Neural cell (in vitro differentiated cells): ENCODE data around the gene ARHGEF37. TPM values are rescaled to one million over a fixed set of nuclear protein-coding genes. Genes with fewer than 3 reads are reported as not detected.
"Not testable (repeated sequence)": the region's sequence is repeated elsewhere in the genome, so short reads cannot be mapped to it uniquely, and the experiment has no call there.

Experiments used
- H2AFZ ChIP-seq: fragments of 200-600, 300-800 bp; sonication (generic), shearing (Covaris generic); 2 replicates; pipeline ENCODE4 v1.6.0; 2014; ENCODE audit warnings: low read depth, mild to moderate bottlenecking, antibody characterized with exemption, low read length, moderate library complexity
- H3F3A ChIP-seq: fragments of 200-600 bp; shearing (Covaris generic); 2 replicates; pipeline ENCODE4 v1.6.1; 2016; ENCODE audit warnings: mild to moderate bottlenecking, moderate library complexity, mixed read lengths, antibody characterized with exemption, low read length; ENCODE audit not compliant: insufficient read depth, poor library complexity, severe bottlenecking
- H3K27ac ChIP-seq: fragments of 200-600, 300-800 bp; sonication (generic), shearing (Covaris generic); 2 replicates; pipeline ENCODE4 v1.5.1; 2014; ENCODE audit warnings: mild to moderate bottlenecking, low read length, moderate library complexity
- H3K27me3 ChIP-seq: fragments of 300-800, 200-600 bp; sonication (generic), shearing (Covaris generic); 2 replicates; pipeline ENCODE4 v1.6.0; 2014; ENCODE audit warnings: mild to moderate bottlenecking, low read depth, low read length, moderate library complexity; ENCODE audit not compliant: insufficient read depth
- H3K36me3 ChIP-seq: fragments of 300-800, 200-600 bp; sonication (generic), shearing (Covaris generic); 2 replicates; pipeline ENCODE4 v1.5.1; 2014; ENCODE audit warnings: mild to moderate bottlenecking, antibody characterized with exemption, low read length, moderate library complexity; ENCODE audit not compliant: insufficient read depth
- H3K4me2 ChIP-seq: fragments of 300-800, 200-600 bp; sonication (generic), shearing (Covaris generic); 2 replicates; pipeline ENCODE4 v1.6.0; 2014; ENCODE audit warnings: mild to moderate bottlenecking, low read length
- H3K4me3 ChIP-seq: fragments of 300-800, 200-600 bp; sonication (generic), shearing (Covaris generic); 2 replicates; pipeline ENCODE4 v1.5.1; 2014; ENCODE audit warnings: mild to moderate bottlenecking, low read length, moderate library complexity
- H3K79me2 ChIP-seq: fragments of 200-600 bp; shearing (Covaris generic); replicated peaks from 2 replicates; pipeline ENCODE4 v1.6.0; 2014; ENCODE audit warnings: mild to moderate bottlenecking, low read length, moderate library complexity; ENCODE audit not compliant: insufficient read depth
- H3K9ac ChIP-seq: fragments of 300-800, 200-600 bp; sonication (generic), shearing (Covaris generic); 2 replicates; pipeline ENCODE4 v1.6.1; 2016; ENCODE audit warnings: mild to moderate bottlenecking, low read length, mixed read lengths
- H3K9me2 ChIP-seq: fragments of 200-600 bp; shearing (Covaris generic); 2 replicates; pipeline ENCODE4 v1.6.1; 2016; ENCODE audit warnings: mild to moderate bottlenecking, low read length, mixed read lengths; ENCODE audit not compliant: insufficient read depth
- H3K9me3 ChIP-seq: fragments of 200-600, 300-800 bp; sonication (generic), shearing (Covaris generic); 2 replicates; pipeline ENCODE4 v1.6.1; 2016; ENCODE audit warnings: mild to moderate bottlenecking, mixed run types, low read length, moderate library complexity, mixed read lengths
- H4K20me1 ChIP-seq: fragments of 200-600 bp; shearing (Covaris generic); 2 replicates; pipeline ENCODE4 v1.6.1; 2016; ENCODE audit warnings: mild to moderate bottlenecking, mixed run types; ENCODE audit not compliant: insufficient read depth
- EP300 ChIP-seq: fragments of 450-650 bp; conservative IDR thresholded peaks from 2 replicates; pipeline ENCODE4 v1.6.1; 2014; ENCODE audit warnings: antibody characterized with exemption, mild to moderate bottlenecking, moderate library complexity; ENCODE audit not compliant: poor library complexity, severe bottlenecking
- EZH2 ChIP-seq: fragments of 200-600, 300-800 bp; shearing (Covaris generic), sonication (generic); IDR thresholded peaks from 2 replicates; pipeline ENCODE4 v1.6.1; 2014; ENCODE audit warnings: antibody characterized with exemption, low read length, borderline replicate concordance, mild to moderate bottlenecking; ENCODE audit not compliant: insufficient read depth, poor library complexity, severe bottlenecking
- MXI1 ChIP-seq: fragments of 450-650 bp; conservative IDR thresholded peaks from 2 replicates; pipeline ENCODE4 v1.6.1; 2014; ENCODE audit warnings: antibody characterized with exemption, mild to moderate bottlenecking; ENCODE audit not compliant: poor library complexity, severe bottlenecking
- POLR2AphosphoS5 ChIP-seq: IDR thresholded peaks from 2 replicates; pipeline ENCODE4 v1.6.1; 2012
- RAD21 ChIP-seq: fragments of 450-650 bp; conservative IDR thresholded peaks from 2 replicates; pipeline ENCODE4 v1.6.1; 2014; ENCODE audit warnings: antibody characterized with exemption, mild to moderate bottlenecking, moderate library complexity
- REST ChIP-seq: IDR thresholded peaks from 2 replicates; pipeline ENCODE4 v1.6.1; 2012; ENCODE audit warnings: borderline replicate concordance
- SMC3 ChIP-seq: fragments of 450-650 bp; conservative IDR thresholded peaks from 2 replicates; pipeline ENCODE4 v1.6.1; 2014; ENCODE audit warnings: antibody characterized with exemption, mild to moderate bottlenecking, moderate library complexity; ENCODE audit not compliant: poor library complexity
- TAF1 ChIP-seq: IDR thresholded peaks from 2 replicates; pipeline ENCODE4 v1.6.1; 2012; ENCODE audit warnings: low read depth
- polyA plus RNA-seq: library from polyadenylated mRNA; depleted of rRNA; stranded (reverse); fragments of >200 nt; gene quantifications from 2 replicates; pipeline ENCODE4 v1.2.3, GENCODE V29; 2014
- TF ChIP-seq, protein P1 (sequence below): fragments of 450-650 bp; IDR thresholded peaks from 2 replicates; pipeline ENCODE4 v1.5.1; 2014; ENCODE audit warnings: antibody characterized with exemption, mild to moderate bottlenecking, moderate library complexity; ENCODE audit not compliant: poor library complexity, severe bottlenecking

Gene ARHGEF37
- polyA plus RNA-seq, 1 donor from 2014 or later: 0.53 TPM

GRCh38 chr5:149597618-149598017 is 16.3 kb downstream of the ARHGEF37 start:
- TF ChIP-seq RAD21 (no peak), TAF1 (no peak), POLR2AphosphoS5 (no peak), EZH2 (no peak), MXI1 (no peak), EP300 (no peak), REST (no peak), SMC3 (no peak)
- TF ChIP-seq, protein P1, sequence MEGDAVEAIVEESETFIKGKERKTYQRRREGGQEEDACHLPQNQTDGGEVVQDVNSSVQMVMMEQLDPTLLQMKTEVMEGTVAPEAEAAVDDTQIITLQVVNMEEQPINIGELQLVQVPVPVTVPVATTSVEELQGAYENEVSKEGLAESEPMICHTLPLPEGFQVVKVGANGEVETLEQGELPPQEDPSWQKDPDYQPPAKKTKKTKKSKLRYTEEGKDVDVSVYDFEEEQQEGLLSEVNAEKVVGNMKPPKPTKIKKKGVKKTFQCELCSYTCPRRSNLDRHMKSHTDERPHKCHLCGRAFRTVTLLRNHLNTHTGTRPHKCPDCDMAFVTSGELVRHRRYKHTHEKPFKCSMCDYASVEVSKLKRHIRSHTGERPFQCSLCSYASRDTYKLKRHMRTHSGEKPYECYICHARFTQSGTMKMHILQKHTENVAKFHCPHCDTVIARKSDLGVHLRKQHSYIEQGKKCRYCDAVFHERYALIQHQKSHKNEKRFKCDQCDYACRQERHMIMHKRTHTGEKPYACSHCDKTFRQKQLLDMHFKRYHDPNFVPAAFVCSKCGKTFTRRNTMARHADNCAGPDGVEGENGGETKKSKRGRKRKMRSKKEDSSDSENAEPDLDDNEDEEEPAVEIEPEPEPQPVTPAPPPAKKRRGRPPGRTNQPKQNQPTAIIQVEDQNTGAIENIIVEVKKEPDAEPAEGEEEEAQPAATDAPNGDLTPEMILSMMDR: no peak
- Histone ChIP-seq H3K27me3 (no peaks in the 10 kb centered on the region), H3K79me2 (no peaks in the 10 kb centered on the region), H2AFZ (no peak overlapping the region), H3F3A (no peaks in the 10 kb centered on the region), H3K4me2 (no peak overlapping the region), H3K9me3 (no peaks in the 10 kb centered on the region), H3K27ac (no peak overlapping the region), H4K20me1 (no peaks in the 10 kb centered on the region), H3K36me3 (no peaks in the 10 kb centered on the region), H3K4me3 (no peak overlapping the region), H3K9ac (no peak overlapping the region), H3K9me2 (no peaks in the 10 kb centered on the region)

GRCh38 chr5:149598234-149598633 is 16.9 kb downstream of the ARHGEF37 start:
- not testable (repeated sequence) for H2AFZ ChIP-seq, H3K9ac ChIP-seq, H3K9me2 ChIP-seq, H3K4me2 ChIP-seq, H3K27me3 ChIP-seq, H3K79me2 ChIP-seq, H3K4me3 ChIP-seq, H3F3A ChIP-seq, H3K27ac ChIP-seq, H3K9me3 ChIP-seq, H3K36me3 ChIP-seq, H4K20me1 ChIP-seq

DNA sequence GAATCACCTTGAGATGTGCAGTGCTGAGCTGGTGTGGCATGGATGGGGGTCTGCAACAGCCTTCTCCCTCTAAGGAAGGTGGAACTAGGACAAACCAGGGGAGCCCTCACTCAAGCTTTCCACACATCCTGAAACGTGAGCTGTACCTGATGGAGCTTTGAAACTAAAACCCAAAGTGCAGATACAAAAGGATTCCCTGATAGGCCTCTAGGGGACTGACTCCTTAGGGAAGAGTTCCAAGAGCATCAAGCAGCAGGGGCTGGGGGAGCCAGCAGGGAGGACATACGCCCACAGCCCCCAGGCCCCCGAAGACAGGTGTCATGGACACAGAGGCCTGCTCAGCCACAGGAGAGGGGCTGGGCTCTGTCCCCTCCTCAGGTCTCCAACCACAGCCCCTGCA is 17.7 kb downstream of the ARHGEF37 start:
- Histone ChIP-seq H2AFZ (no peak overlapping the region), H3K4me2 (no peak overlapping the region), H3K36me3 (no peaks in the 10 kb centered on the region), H3K4me3 (no peak overlapping the region), H3K9me3 (no peaks in the 10 kb centered on the region), H3K27ac (no peak overlapping the region), H3K9me2 (no peaks in the 10 kb centered on the region), H3K79me2 (no peaks in the 10 kb centered on the region), H3K27me3 (no peaks in the 10 kb centered on the region), H3F3A (no peaks in the 10 kb centered on the region), H4K20me1 (no peaks in the 10 kb centered on the region), H3K9ac (no peak overlapping the region)
- TF ChIP-seq, protein P1: no peak
- TF ChIP-seq EZH2: no peak
- no peak for TF ChIP-seq EP300
- no peak for TF ChIP-seq TAF1
- no peak for TF ChIP-seq SMC3
